ENCODE data around the gene CD300LD. TPM values are rescaled to one million over a fixed set of nuclear protein-coding genes. Genes with fewer than 3 reads are reported as not detected.

Gene CD300LD
- polyA plus RNA-seq, 1 of the 3 experiments (the other 2 are of a cell fraction) = not detected

GRCh38 chr17:74605361-74605760, 13.3 kb upstream of the CD300LD start:
- Histone ChIP-seq H3K9me3 (no peaks in the 10 kb centered on the region), H2AFZ (ENCODE audit: low read depth) (no peak overlapping the region), H3K4me2 (no peak overlapping the region), H3K27me3 (ENCODE audit: insufficient read depth) (no peaks in the 10 kb centered on the region), H3K36me3 (replicated peaks in 1 of 2; ENCODE audit: control insufficient read depth in 1 of 2, insufficient read depth in 2 of 2, low read length in 1 of 2) (no peaks in the 10 kb centered on the region), H3K9ac (no peak overlapping the region), H4K20me1 (ENCODE audit: insufficient read depth) (no peaks in the 10 kb centered on the region), H3K79me2 (ENCODE audit: insufficient read depth) (no peaks in the 10 kb centered on the region), H3K4me3 (ENCODE audit: low read depth in 2 of 2, low read length in 1 of 2) (no peak overlapping the region), H3K9me2 (no peaks in the 10 kb centered on the region), H3K4me1 (ENCODE audit: control insufficient read depth in 1 of 2, insufficient read depth in 2 of 2, low read depth in 1 of 2, low read length in 1 of 2) (no peaks in the 10 kb centered on the region), H3F3A (replicated peaks; ENCODE audit: insufficient read depth) (no peaks in the 10 kb centered on the region), H3K27ac (ENCODE audit: low read depth in 2 of 2, low read length in 1 of 2) (no peak overlapping the region)
- no peak for DNase-seq
- WGBS (ENCODE audit: low lambda C conversion rate) = 35% methylated on average over 10 of the region's 10 CpGs
- TF ChIP-seq TAF1 (IDR thresholded peaks at IDR 0.05; ENCODE audit: borderline replicate concordance, low read depth, low read length) = no peak
- TF ChIP-seq CTCF (IDR thresholded peaks at IDR 0.05) = no peak
- TF ChIP-seq CHD2 (IDR thresholded peaks at IDR 0.05; ENCODE audit: low read length, partially characterized antibody) = no peak
- no peak for TF ChIP-seq EP300 (IDR thresholded peaks at IDR 0.05; ENCODE audit: borderline replicate concordance in 1 of 2, low read depth in 1 of 2, low read length in 1 of 2)
- TF ChIP-seq, protein P1, sequence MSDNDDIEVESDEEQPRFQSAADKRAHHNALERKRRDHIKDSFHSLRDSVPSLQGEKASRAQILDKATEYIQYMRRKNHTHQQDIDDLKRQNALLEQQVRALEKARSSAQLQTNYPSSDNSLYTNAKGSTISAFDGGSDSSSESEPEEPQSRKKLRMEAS (IDR thresholded peaks at IDR 0.05; ENCODE audit: low read depth) = no peak
- no peak for TF ChIP-seq POLR2AphosphoS5 (IDR thresholded peaks at IDR 0.05; ENCODE audit: low read depth, low read length)
- no peak for TF ChIP-seq GABPA (IDR thresholded peaks at IDR 0.05; ENCODE audit: low read depth)
- no peak for TF ChIP-seq TEAD4 (IDR thresholded peaks at IDR 0.05; ENCODE audit: borderline replicate concordance, insufficient read depth)
- ChIA-PET POLR2A (no interaction called here), CTCF (interaction anchor here (1.5 to 4.3 kb wide), 4 partner anchors 39 to 237 kb away, joined by 4 to 28 read pairs (median 14); partner anchors contain the start of genes CD300H and GPR142)

GRCh38 chr17:74604761-74605160, 12.7 kb upstream of the CD300LD start:
- Histone ChIP-seq H3K36me3 (replicated peaks in 1 of 2; ENCODE audit: control insufficient read depth in 1 of 2, insufficient read depth in 2 of 2, low read length in 1 of 2) (no peaks in the 10 kb centered on the region), H3K79me2 (ENCODE audit: insufficient read depth) (no peaks in the 10 kb centered on the region), H3K9ac (no peak overlapping the region), H4K20me1 (ENCODE audit: insufficient read depth) (no peaks in the 10 kb centered on the region), H3K9me2 (no peaks in the 10 kb centered on the region), H3K9me3 (no peaks in the 10 kb centered on the region), H2AFZ (ENCODE audit: low read depth) (no peak overlapping the region), H3K4me1 (ENCODE audit: control insufficient read depth in 1 of 2, insufficient read depth in 2 of 2, low read depth in 1 of 2, low read length in 1 of 2) (peaks cover 0 to 2% of the 10 kb centered on the region in 2 experiments; a peak in 1 of 4 replicates), H3F3A (replicated peaks; ENCODE audit: insufficient read depth) (no peaks in the 10 kb centered on the region), H3K27ac (ENCODE audit: low read depth in 2 of 2, low read length in 1 of 2) (no peak overlapping the region), H3K4me3 (ENCODE audit: low read depth in 2 of 2, low read length in 1 of 2) (no peak overlapping the region), H3K4me2 (no peak overlapping the region), H3K27me3 (ENCODE audit: insufficient read depth) (no peaks in the 10 kb centered on the region)
- DNase-seq = no peak
- POLR2A ChIA-PET = interaction anchor here (0.6 kb wide), 1 partner anchor 66 kb away, joined by 3 read pairs; no protein-coding TSS in a partner anchor
- CTCF ChIA-PET = interaction anchor here (0.8 to 4.3 kb wide), 4 partner anchors 38 to 304 kb away, joined by 3 to 28 read pairs (median 14); partner anchors contain the start of genes CD300H and GPR142
- 50% methylated on average over 9 of the region's 10 CpGs for WGBS (ENCODE audit: low lambda C conversion rate)
- TF ChIP-seq, protein P2, sequence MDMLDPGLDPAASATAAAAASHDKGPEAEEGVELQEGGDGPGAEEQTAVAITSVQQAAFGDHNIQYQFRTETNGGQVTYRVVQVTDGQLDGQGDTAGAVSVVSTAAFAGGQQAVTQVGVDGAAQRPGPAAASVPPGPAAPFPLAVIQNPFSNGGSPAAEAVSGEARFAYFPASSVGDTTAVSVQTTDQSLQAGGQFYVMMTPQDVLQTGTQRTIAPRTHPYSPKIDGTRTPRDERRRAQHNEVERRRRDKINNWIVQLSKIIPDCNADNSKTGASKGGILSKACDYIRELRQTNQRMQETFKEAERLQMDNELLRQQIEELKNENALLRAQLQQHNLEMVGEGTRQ (IDR thresholded peaks at IDR 0.05; ENCODE audit: borderline replicate concordance, low read depth, low read length) = no peak
- TF ChIP-seq GABPA (IDR thresholded peaks at IDR 0.05; ENCODE audit: low read depth) (no peak), RXRA (IDR thresholded peaks at IDR 0.05; ENCODE audit: borderline replicate concordance, low read depth) (no peak), REST (IDR thresholded peaks at IDR 0.05; ENCODE audit: low read depth, low read length) (no peak), RFX5 (IDR thresholded peaks at IDR 0.05; ENCODE audit: low read length) (no peak), EP300 (IDR thresholded peaks at IDR 0.05; ENCODE audit: borderline replicate concordance in 1 of 2, low read depth in 1 of 2, low read length in 1 of 2) (no peak), MEF2A (IDR thresholded peaks at IDR 0.05; ENCODE audit: borderline replicate concordance, low read depth) (no peak), CHD2 (IDR thresholded peaks at IDR 0.05; ENCODE audit: low read length, partially characterized antibody) (no peak), CTCF (IDR thresholded peaks at IDR 0.05) (no peak), ELF1 (IDR thresholded peaks at IDR 0.05) (no peak), TEAD4 (IDR thresholded peaks at IDR 0.05; ENCODE audit: borderline replicate concordance, insufficient read depth) (no peak), NRF1 (IDR thresholded peaks at IDR 0.05; ENCODE audit: low read depth, low read length) (no peak), MXI1 (IDR thresholded peaks at IDR 0.05; ENCODE audit: low read depth, low read length) (no peak), FOXJ3 (CRISPR knock-in tag; IDR thresholded peaks at IDR 0.05) (no peak), FOSL2 (IDR thresholded peaks at IDR 0.05; ENCODE audit: borderline replicate concordance, low read depth) (no peak)
